ENCODE measurements around the gene SLC45A2. TPM values are rescaled to one million over a fixed set of nuclear protein-coding genes. Genes with fewer than 3 reads are reported as not detected.

Gene SLC45A2
- polyA plus RNA-seq, 12 donors: 0.12 to 1.1 (median 0.18) TPM; not detected in 4

GRCh38 chr5:34007621-34008600 is 23.4 kb upstream of the SLC45A2 start, which contains the start of gene AMACR:
AMACR (minus strand) TSS chr5:34008050; CDS start chr5:34008019, 31 bp downstream.
- peak; percentile 97 for DNase-seq

GRCh38 chr5:34007201-34007620 is 22.7 kb upstream of the SLC45A2 start:
- no peak for DNase-seq

GRCh38 chr5:34005681-34006080 is 21.2 kb upstream of the SLC45A2 start:
- DNase-seq: no peak

GRCh38 chr5:34005211-34005610 is 20.7 kb upstream of the SLC45A2 start:
- DNase-seq: no peak

- DNase-seq: no peak
Measured at GRCh38 chr5:34003941-34004340, 19.4 kb upstream of the SLC45A2 start.

GRCh38 chr5:34002629-34003328 is 18.3 kb upstream of the SLC45A2 start:
- DNase-seq: no peak

- DNase-seq: no peak
Measured at GRCh38 chr5:34001241-34001841, 16.8 kb upstream of the SLC45A2 start.

- DNase-seq: no peak
Measured at GRCh38 chr5:33999978-34000377, 15.5 kb upstream of the SLC45A2 start.

GRCh38 chr5:33997331-33997983 is 13.0 kb upstream of the SLC45A2 start:
- DNase-seq: peak; percentile 76

GRCh38 chr5:33995865-33996264 is 11.4 kb upstream of the SLC45A2 start:
- DNase-seq: no peak

- no peak for DNase-seq
Measured at GRCh38 chr5:33994845-33995244, 10.4 kb upstream of the SLC45A2 start.

- no peak for DNase-seq
Measured at GRCh38 chr5:33992864-33993263, 8.4 kb upstream of the SLC45A2 start.

GRCh38 chr5:33985447-33985846 is 954 bp upstream of the SLC45A2 start:
- no peak for DNase-seq

GRCh38 chr5:33984178-33984577 is 315 bp downstream of the SLC45A2 start:
- no peak for DNase-seq

- DNase-seq: no peak
Measured at GRCh38 chr5:33981408-33982162, 2.9 kb downstream of the SLC45A2 start.

- DNase-seq: no peak
Measured at GRCh38 chr5:33980030-33980429, 4.5 kb downstream of the SLC45A2 start.

- DNase-seq: no peak
Measured at GRCh38 chr5:33978306-33978705, 6.2 kb downstream of the SLC45A2 start.

GRCh38 chr5:33976307-33976706 is 8.2 kb downstream of the SLC45A2 start:
- no peak for DNase-seq

- peak; percentile 72 for DNase-seq
Measured at GRCh38 chr5:33975852-33976251, 8.6 kb downstream of the SLC45A2 start.

GRCh38 chr5:33973271-33973670 is 11.2 kb downstream of the SLC45A2 start:
- DNase-seq: no peak
